ENCODE results near the gene ICAM2.
A peak's percentile ranks its signal among the peaks of the same experiment; 100 is the strongest.
"Not testable (repeated sequence)": the region's sequence is repeated elsewhere in the genome, so short reads cannot be mapped to it uniquely, and the experiment has no call there.

ICAM2 gene

DNA sequence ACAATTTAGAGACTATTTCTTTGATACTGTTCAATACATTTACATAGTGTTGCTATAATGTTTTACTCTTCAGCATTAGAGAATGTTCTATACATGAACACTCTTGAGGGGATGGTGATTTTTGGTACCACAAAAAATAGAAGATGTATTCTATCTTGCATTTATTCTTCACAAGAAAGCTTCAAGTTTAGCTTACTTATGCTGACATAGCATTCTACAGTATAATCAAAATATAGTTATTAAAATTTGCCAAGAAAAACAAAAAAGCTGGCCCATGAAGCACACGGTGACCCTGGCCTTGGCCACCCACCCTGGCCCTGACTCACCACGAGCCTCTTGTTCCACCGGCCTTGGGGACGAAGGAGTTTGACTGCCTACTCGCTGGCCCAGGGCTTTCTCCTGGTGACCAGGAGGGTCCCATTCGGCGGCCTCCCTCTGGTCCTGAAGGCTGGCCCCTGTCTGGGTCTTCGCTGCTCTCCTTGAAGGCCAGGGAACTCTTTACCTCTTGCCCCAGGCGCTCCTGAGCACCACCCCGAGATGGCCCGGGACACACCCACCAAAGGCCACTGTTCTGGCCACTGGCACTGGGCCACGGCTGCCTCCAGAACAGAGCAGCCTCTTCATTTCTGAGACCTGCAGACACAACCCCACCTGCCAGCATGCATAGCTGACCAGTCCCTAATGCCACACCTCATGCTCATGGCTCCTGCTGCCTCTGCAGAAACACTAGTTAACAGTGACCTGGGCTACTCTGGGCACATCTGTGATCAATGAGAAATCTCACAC lies 22.5 kb upstream of the ICAM2 start:
- FAIRE-seq (no peak), DNase-seq (ENCODE audit: low spot score) (no peak)

DNA sequence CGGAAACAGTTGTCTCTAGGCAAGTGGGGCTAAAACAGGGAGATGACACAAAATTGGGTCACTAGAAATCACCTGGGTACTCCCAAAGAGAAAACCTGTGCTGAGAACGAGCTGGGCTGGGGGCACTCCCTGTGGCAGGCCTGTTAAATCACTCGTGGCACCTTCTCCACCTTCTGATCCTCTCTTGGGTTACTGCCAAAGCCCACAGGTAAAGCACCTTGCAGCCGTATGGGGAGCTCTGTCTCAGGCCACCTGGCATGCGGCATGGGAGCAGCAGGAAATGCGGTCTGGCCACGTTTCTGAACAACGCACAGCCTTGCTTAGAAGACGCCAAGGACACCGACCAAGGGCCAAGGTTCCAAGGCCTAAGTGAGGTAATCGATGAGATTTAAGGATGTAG lies 21.5 kb upstream of the ICAM2 start:
- DNase-seq (ENCODE audit: low spot score), result no peak
- FAIRE-seq, result no peak

DNA sequence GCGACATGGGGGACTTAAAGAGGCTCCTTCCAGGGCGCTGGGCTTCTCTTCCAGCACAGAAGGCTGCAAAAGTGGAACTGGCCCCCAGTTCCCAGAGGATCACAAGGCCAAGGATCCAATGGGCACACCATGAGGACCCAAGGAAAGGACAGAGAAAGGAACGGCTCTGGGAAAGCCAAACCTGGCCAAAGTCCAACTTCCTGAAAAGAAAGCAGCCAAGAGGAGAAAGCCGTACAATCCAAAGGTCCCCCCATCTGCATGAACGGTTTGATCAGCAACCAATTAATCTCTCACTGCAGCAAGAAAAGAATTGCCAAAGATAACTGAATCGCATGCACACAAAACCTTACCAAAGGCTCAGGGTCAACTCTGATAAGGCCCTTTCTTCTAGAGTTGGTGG lies 19.8 kb upstream of the ICAM2 start:
- DNase-seq (ENCODE audit: low spot score) (no peak), FAIRE-seq (no peak)

DNA sequence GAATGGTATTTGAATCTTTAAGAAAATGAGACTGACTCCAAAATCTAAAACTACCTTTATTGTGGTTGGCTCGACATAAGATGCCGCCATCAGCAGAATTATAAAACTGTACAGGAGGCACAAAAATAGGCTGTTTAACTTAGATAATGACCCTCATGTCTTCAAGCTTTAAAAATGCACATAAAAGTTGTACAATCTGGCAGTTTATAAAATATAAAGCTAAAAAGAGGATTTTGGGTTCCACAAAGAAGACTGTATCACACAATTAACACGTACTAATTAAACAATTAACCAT lies 18.6 kb upstream of the ICAM2 start:
- FAIRE-seq (no peak), DNase-seq (ENCODE audit: low spot score) (no peak)

DNA sequence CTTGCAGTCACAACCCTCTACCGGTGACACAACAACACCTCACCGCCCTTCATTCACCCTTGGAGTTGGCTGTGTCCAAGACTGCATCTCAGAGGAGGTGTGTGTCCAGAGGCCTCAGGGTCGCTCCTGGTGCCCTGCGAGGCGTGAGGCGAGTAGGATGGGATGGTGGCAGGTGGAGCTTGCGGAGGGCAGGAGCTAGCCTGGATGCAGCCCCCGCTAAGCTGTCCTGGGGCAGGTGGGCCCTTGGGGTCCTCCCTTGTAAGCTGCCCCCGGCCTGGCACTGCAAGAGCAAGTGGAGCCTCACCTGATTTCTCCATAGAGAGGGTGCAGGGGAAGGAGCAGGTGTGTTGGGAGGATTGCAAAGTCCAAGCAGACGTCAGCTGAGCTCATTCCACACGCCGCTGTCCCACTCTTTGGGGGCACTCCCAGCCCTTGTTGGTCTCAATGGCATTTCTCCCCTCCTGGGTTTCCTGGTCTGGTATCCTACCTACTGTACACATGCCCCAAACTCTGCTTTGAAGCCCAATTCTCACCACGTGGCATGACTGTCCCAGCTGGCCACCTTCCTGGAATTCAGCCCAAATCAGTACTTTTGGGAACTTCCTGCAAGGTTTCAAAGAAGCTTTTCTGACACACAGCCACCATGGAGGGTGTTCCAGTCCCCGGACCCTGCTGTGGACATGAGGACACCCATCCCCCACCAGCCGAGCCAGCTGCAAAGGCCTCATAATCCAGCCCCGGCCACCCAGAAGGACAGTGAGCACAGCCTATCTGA lies 18.1 kb upstream of the ICAM2 start:
- no peak for FAIRE-seq

DNA sequence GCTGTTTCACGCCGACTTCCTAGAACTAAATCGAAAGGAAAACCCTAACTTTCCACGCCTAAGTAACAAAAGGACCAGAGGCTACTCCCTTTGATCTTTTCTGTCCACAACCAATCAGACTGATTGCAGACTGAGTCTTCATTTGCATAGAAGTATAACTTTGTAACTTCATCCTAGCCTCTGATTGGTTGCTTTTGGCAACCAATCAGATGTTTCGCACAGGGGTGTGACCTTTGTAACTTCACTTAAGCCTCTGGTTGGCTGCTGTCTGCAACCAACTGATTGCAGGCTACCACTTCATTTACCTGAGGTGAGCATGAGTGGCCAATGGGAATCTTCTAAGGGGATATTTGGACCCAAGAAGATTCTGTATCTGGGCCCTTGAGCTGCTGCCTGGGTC lies 17.4 kb upstream of the ICAM2 start:
- FAIRE-seq, result no peak

More for the DNA sequence above, 18.1 kb upstream of the ICAM2 start:
- DNase-seq (ENCODE audit: low spot score), result no peak

DNA sequence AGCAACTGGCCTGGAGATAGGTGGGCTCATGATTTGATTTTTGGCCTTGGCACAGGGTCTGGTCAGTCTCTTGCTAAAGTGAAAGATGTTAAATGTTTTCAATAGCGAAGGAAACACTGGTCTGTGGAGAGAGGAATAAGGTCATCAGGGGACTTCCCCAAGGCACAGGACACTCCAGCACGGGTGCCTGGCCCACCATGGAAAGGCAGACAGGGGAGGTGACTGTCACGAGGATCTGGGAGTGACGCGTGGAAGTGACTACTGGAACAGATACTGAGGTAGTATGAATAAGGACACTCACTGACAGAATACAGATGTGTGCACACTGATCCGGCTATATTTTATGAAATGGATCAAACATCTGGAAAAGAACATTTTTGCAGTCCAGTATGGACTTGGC lies 16.7 kb upstream of the ICAM2 start:
- FAIRE-seq, result no peak
- DNase-seq (ENCODE audit: low spot score), result no peak

More for the DNA sequence above, 17.4 kb upstream of the ICAM2 start:
- DNase-seq (ENCODE audit: low spot score), result no peak

DNA sequence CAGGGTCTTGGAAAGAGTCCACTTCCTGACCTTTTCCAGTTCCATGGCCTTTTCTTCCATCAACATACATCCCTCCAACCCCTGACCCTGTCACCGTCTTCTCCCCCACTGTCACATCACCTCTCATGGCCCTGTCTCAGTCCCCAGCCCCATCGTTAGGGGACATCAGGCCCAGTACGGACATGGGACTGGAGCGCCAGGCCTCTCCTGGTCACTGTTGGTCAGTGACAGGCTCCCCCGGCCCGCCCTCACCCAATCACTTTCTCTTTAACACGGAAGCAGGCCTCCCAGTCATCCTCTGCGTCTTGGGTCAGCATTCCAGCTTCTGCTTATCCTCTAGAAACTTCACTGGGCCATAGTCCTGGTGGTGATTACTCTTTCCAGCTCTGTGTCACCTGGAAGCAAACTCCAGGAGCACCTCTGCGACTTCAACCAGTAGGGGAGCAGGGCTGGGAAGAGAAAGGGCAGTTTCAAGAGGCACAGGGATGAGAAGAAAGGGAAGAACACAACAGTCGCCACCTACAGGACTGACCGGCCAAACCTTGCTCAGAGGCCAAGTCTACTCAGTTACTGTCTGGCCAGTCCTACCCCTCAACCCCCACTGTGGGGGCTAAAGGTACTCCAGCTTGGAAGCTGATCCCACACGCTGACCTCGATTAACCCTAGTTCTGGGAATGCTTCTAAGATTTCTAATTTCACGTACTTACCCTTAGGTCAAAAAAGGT lies 15.9 kb upstream of the ICAM2 start:
- no peak for FAIRE-seq
- DNase-seq (ENCODE audit: low spot score), result no peak

DNA sequence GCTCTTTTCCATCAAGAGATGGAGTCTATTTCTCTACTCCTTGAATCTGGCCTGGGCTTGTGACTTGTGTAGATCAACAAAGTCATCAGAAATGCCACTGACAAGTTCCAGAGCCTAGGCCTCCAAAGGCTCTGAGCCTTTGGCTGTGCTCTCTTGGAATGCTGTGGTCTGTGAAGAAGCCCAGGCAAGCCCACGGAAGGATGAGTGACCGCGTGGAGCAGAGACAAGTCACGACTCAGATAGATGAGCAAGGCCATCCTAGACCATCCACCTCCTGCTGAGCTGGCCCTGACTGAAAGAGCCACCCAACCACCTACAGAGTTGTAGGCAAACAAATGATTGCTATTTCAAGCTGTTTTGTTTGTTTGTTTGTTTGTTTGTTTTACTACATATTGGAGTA lies 11.6 kb upstream of the ICAM2 start:
- FAIRE-seq (no peak), DNase-seq (ENCODE audit: low spot score) (peak; percentile 23)

DNA sequence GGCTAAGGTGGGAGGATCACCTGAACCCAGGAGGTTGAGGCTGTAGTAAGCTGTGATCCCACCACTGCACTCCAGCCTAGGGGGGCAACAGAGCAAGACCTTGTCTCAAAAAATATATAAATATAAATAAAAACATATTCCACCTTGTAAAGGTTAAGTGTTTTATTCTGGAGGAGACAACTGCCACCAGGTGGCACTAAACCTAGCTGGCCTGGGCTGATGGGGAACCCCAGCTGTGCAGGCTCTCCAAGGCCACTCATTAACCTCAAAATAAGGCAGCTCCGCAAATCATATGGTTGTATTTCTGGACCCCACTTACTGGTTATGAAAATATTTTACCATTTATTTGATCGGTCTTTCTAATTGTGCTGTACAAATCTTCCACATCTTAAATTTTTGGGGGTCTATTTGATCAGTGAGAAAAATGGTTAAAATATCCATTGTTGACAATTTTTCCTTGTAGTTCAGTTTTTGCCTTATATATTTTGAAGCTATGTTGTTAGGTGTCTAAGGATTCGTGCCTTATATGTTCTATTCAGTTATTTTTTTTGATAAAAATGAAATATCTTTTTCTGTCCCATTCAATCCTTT lies 8.5 kb upstream of the ICAM2 start:
- FAIRE-seq (no peak), DNase-seq (ENCODE audit: low spot score) (peak; percentile 26)

DNA sequence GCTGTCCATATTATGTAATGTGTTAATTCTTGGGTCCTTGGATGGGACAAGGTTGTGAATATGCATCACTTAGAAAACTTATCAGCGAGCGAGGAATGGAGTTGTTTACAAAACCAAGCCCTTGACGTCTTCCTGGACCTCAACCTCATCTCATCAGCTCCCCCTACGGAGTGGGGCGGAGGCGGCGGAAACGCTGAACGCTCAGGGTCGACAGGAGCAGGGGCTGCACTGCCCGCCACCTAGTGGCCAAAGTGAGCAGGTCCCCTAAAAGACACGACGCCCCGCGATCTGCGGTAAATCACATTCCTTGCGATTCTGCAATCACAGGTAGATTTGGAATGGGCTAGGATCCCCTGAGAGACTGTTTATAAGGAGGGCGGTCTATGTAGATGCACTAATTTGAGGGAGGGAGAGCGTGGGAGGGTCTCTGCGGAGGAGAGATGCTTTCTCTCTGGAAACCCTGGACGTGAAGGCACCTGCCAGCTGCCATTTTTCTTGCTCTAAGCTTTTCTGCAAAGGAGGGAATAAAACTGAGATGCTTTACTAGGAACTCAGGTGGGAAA lies 5.4 kb upstream of the ICAM2 start:
- no peak for FAIRE-seq
- peak; percentile 51 for DNase-seq (ENCODE audit: low spot score)

DNA sequence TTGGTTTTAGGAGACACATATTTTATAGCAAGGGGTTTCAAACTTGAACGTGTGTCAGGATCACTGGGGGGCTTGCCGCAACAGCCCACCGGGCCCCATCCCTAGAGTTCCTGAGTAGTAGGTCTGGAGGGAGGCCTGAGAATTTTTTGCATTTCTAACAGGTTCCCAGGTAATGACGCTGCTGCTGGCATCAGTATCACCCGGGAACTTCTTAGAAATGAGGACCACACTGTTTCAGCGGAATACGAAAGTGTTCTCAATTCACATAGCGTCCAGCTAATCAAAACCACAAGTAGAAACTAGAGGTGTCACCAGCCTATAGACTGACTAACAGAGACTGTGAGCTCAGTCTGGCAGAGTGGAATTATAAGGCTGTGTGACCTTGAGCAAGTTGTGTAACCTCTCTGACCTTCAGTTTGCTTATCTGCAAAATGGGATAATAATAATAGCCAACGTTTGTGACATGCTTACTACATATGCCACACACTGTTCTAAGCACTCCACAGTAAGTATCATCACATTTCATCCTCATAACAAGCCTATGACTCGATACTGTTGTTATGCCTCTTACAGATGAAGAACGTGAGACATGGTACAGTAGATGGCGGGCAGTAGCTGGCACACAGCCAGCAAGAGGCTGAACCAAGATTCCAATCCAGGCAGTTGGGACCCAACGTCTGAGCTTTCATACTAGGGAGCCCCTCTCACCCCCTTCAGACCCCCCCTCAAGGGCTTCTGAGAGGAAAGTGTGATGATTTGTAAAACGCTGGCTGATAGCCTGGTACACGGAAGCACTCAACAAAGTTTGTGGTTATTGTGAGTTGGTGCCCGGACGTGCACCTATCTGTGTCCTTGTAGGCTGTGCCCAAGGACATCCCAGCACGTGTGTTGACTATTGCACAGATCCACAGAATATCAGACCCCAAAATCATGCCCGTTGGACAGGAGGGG lies 4.6 kb upstream of the ICAM2 start:
- FAIRE-seq (no peak), DNase-seq (ENCODE audit: low spot score) (no peak)

DNA sequence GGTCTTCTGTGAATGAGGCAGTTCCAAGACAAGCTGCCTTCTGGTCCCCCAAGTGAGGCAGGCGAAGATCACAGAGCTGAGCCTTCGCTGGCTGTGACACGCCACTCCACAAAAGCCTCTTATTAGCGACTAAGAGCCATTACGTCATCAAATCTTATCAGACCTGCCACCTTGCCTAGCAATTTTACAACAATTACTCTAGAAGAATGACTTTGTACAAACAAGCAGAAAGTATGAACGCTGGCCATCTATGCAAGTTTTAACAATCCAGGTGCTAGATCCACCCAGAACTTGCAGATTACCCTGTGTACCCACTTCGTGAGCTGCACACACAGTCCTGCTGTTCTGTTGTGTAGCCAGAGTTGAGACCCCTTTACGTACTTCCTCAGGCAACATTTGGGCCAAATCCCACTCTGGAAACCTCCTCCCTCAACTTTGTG lies 3.8 kb upstream of the ICAM2 start:
- no peak for FAIRE-seq
- no peak for DNase-seq (ENCODE audit: low spot score)

DNA sequence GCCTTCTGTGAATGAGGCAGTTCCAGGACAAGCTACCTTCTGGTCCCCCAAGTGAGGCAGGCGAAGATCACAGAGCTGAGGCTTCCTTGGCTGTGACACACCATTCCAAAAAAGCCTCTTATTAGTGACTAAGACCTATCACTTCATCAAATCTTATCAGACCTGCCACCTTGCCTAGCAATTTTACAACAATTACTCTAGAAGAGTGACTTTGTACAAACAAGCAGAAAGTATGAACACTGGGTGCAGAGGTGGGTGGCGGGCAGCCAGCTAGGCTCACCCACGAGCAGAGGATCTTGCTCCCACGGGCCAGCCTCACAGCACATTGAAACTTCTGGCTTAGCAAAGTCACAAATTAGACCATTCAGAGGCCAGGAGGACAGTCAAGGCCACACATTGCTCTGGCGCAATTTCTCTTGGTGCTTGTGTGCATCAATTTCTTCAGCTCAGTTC lies 2.2 kb upstream of the ICAM2 start:
- FAIRE-seq, result no peak
- no peak for DNase-seq (ENCODE audit: low spot score)

DNA sequence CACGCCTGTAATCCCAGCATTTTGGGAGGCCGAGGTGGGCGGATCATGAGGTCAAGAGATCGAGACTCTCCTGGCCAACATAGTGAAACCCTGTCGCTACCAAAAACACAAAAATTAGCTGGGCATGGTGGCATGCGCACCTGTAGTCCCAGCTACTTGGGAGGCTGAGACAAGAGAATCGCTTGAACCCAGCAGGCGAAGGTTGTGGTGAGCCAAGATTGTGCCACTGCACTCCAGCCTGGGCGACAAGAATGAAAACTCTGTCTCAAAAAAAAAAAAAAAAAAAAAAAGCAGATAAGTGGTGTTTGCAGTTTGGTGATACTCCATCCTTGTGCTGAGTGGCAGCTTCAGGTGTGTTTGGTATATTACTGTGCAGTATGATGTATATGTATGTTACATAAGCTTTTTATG lies 877 bp downstream of the ICAM2 start:
- not testable (repeated sequence) for DNase-seq (ENCODE audit: low spot score); FAIRE-seq

DNA sequence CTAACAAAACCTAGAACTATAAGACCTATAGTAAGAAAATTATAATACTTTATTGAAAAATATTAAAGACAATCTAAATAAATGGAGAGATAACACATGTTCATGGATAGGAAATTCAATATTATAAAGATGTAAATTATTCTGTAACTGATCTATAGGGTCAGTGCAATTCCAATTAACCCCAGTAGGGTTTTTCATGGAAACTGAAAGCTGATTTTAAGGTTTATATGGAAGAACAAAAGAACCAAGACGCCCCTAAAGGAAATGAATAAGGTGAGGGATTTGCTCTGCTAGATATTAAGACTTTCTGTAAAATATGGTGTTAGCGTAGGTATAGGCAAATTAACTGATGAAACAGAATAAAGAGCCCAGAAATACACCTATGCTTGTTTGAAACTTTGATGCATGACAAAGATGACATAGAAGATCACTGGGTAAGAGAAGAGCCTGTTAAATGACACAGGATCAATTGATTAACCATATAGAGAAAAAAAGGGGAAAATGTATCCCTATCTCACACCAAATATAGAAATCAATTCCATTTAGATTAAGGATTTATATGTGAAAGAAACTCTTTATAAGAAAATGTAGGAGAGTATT lies 3.0 kb downstream of the ICAM2 start:
- DNase-seq (ENCODE audit: low spot score) (no peak), FAIRE-seq (no peak)

DNA sequence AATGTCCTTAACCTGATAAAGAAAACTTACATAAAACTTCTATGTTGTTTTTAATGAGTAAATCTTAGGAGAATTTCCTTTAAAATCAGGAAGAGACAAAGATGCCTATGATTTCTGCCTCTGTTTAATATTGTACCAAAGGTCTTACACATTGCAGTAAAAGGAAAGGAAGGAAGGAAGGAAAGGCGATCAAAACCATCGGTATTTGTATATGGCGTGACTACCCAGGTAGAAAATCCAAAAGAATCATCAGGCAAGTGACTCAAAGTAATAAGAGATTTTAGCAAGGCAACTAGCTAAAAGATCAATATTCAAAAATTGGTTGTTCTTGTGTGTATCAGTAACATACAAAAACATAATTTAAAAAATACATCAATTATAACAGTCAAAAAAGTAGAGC lies 3.5 kb downstream of the ICAM2 start:
- FAIRE-seq (no peak), DNase-seq (ENCODE audit: low spot score) (no peak)

DNA sequence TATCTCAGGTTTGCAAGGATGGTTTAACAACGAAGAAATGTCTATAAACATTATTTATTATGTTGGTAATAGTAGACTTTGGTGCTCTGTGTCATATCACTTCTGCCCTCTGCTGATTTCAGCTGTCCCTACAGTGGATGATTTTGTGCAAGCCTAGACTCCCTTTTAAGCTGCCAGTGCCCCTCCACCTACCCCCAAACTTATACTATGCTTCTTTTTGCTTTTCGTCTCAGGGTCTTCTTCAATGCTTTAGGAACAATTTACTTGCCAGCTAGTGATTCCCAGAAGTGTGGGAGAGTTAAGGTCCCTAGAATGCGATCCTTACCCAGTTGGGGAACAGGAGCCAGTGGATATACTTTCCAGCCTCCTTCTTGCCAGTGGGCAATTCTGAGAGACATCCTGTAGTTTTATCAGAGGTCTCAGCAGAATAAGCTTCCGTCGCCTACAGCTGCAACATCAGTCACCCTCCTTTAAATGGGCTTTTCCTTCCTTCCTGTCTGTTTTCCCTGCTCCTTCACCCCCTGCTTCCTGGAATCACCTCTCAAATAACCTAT lies 4.1 kb downstream of the ICAM2 start:
- FAIRE-seq (no peak), DNase-seq (ENCODE audit: low spot score) (no peak)

DNA sequence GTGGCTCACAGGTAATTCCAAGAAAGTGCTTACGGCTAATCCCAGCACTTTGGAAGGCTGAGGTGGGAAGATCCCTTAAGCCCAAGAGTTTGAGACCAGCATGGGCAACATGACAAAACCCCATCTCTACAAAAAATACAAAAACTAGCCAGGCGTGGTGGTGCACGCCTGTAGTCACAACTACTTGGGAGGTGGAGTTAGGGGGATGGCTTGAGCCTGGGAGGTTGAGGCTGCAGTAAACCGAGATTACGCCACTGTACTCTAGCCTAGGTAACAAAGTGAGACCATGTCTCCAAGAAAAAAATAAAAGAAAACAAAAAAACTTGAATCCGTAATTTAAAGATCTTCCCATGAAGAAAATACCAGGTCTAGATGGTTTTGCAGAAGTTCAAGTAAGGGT lies 5.0 kb downstream of the ICAM2 start:
- FAIRE-seq (no peak), DNase-seq (ENCODE audit: low spot score) (no peak)

Measured in RCC 7860 (cell line).